ENCODE measurements around the gene CDK11B. TPM values are rescaled to one million over a fixed set of nuclear protein-coding genes. Genes with fewer than 3 reads are reported as not detected.

Gene CDK11B
- total RNA-seq, 2 donors from 2014 or later = 31.8 to 44.7 TPM

DNA sequence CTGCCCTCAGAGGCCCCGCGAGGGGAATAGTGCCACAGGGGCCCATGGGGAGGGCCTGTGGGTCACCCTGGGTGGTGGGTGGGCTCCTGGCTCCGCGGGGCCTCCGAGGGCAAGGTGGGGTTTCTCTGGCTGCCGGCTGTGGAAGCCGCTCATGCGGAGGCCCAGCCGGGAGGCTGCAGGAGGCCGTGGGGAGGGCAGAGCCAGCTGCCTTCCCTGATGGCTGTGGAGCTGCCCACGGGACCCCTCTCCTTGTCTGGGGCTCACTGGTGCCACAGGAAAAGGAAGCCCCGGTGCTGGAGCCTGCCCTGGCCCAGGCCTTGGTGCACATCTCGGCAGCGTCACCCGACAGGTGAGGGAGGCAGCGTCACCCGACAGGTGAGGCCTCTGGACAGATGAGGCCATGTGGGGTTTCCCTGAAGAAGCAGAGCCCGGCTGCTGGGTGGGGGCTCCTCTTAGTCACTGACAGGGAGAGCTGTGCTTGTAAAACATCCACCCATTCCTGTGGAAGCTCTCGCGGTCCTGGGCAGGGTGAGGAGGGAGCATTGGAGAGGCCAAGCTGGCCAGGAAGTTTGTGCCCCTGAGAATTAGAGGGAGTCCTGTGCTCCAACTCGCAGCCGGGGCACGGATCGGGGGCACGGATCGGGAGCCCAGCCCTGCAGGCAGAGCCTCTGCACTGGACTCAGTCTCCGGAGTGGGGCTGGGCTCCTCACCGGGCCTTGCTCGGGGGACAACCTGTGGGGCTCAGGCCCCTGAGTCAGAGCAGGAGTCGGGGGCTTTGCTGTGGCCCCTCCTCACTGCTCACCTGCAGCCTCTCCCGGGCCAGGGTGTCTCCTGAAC, 37.4 kb downstream of the CDK11B start:
- Histone ChIP-seq H3K27ac (no peak overlapping the region), H3K4me1 (peaks cover 7% of the 10 kb centered on the region), H3K27me3 (no peaks in the 10 kb centered on the region), H3K9me3 (no peaks in the 10 kb centered on the region), H3K36me3 (no peaks in the 10 kb centered on the region), H3K4me3 (no peak overlapping the region), H3K9ac (ENCODE audit: low read depth in 2 of 2, low read length in 2 of 2) (no peak overlapping the region)
- TF ChIP-seq CTCF (IDR thresholded peaks at IDR 0.05) = no peak
- intact Hi-C loops (cut with DNase I) = no loop called here
- no peak for DNase-seq

DNA sequence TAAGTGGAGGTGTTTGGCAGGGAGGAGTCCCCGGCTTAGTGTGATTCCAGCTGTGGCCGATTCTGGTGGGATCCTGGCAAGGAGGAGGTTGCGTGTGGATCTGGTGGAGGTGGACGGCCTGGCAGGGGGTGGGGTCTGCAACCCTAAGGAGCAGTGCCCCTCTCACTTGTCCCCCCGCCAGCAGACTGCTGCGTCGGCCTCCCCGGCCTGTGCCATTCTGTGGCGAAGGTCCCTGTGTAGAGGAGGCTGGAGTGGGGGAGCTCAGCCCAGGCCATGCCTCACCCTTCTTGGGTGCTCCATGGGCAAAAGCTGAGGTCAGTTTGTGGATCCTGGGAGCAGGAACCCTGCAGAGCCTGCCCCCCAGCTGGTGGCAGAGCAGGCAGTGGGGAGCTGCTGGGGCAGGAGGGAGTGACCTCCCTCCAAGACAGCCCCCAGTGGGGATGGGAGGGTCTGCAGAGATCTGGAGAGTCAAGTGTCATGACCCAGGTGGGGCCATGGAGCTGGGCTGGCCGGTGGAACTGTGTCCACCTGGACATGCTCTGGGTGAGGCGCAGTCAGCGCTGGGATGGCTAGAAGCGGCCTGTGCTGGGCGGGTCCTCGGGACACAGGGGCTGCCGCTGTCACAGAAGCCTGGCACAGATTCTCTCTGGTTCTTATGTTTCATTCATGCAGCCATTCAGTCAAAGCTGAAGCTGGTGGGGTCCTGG, 38.2 kb downstream of the CDK11B start:
- intact Hi-C loops (cut with DNase I) = no loop called here
- H3K27ac ChIP-seq = no peak overlapping the region
- no peak for TF ChIP-seq CTCF (IDR thresholded peaks at IDR 0.05)
- no peaks in the 10 kb centered on the region for H3K9me3 ChIP-seq
- H3K4me1 ChIP-seq = peaks cover 7% of the 10 kb centered on the region
- DNase-seq = no peak
- no peak overlapping the region for H3K4me3 ChIP-seq
- no peak overlapping the region for H3K9ac ChIP-seq (ENCODE audit: low read depth in 2 of 2, low read length in 2 of 2)
- no peaks in the 10 kb centered on the region for H3K36me3 ChIP-seq
- no peaks in the 10 kb centered on the region for H3K27me3 ChIP-seq

DNA sequence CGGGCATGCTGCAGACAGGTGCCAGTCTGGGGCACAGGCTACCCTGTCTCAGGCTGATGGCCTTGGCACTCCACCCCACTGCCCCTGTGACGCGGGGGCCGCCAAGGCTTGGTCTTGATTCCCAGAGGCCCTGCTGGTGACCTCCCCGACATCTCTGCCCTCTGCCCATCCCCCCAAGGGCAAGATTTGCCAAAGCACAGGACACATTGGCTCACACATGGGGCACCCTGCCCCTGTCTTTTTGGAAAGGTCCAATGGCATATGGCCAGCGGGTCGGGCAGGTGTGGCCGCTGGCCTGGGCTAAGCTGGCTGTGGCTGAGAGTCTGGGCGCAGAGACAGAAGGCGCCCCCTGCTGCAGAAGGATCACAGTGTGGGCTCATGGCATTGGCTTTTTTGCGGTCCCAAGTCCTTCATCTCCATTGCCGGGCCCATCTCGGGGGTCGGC, 38.9 kb downstream of the CDK11B start:
- H3K36me3 ChIP-seq = no peaks in the 10 kb centered on the region
- no peak overlapping the region for H3K27ac ChIP-seq
- peaks cover 7% of the 10 kb centered on the region for H3K4me1 ChIP-seq
- DNase-seq = no peak
- H3K27me3 ChIP-seq = no peaks in the 10 kb centered on the region
- H3K9me3 ChIP-seq = no peaks in the 10 kb centered on the region
- no peak overlapping the region for H3K9ac ChIP-seq (ENCODE audit: low read depth in 2 of 2, low read length in 2 of 2)
- no peak overlapping the region for H3K4me3 ChIP-seq
- TF ChIP-seq CTCF (IDR thresholded peaks at IDR 0.05) = no peak
- intact Hi-C loops (cut with DNase I) = no loop called here

GRCh38 chr1:1618396-1619068, 40.3 kb downstream of the CDK11B start:
- Histone ChIP-seq H3K36me3 (no peaks in the 10 kb centered on the region), H3K27me3 (no peaks in the 10 kb centered on the region), H3K27ac (no peak overlapping the region), H3K4me3 (no peak overlapping the region), H3K9ac (ENCODE audit: low read depth in 2 of 2, low read length in 2 of 2) (no peak overlapping the region), H3K4me1 (peaks cover 14% of the 10 kb centered on the region), H3K9me3 (no peaks in the 10 kb centered on the region)
- DNase-seq = no peak
- intact Hi-C loops (cut with DNase I) = no loop called here
- TF ChIP-seq CTCF (IDR thresholded peaks at IDR 0.05) = no peak

DNA sequence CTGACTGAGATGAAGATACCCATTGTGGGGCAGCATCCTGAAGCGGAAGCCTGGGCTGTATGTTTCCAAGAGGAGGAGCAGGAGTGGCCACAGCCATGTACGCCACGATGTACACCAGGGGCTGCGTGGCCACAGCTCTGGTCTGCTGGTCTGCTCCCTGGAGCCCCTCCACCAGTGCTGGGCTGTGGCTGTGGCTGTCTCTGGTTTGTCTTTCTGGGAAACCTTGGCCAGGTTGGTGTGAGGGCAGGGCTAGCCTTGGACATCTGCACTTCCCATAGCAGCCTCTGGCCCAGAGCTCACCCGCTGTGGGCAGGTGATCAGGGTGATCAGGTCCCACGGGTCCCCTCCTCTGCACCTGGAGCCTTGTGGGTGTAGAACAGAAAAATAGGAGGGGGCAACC, 40.9 kb downstream of the CDK11B start:
- no peak for TF ChIP-seq CTCF (IDR thresholded peaks at IDR 0.05)
- no peak overlapping the region for H3K9ac ChIP-seq (ENCODE audit: low read depth in 2 of 2, low read length in 2 of 2)
- peaks cover 14% of the 10 kb centered on the region for H3K4me1 ChIP-seq
- H3K9me3 ChIP-seq = no peaks in the 10 kb centered on the region
- no peak overlapping the region for H3K27ac ChIP-seq
- intact Hi-C loops (cut with DNase I) = no loop called here
- H3K36me3 ChIP-seq = no peaks in the 10 kb centered on the region
- H3K4me3 ChIP-seq = no peak overlapping the region
- DNase-seq = no peak
- no peaks in the 10 kb centered on the region for H3K27me3 ChIP-seq

Data from colonic mucosa (tissue), 4 donors.